Activated CD4-positive, alpha-beta T cell treated with anti-CD3 and anti-CD28 coated beads, Interleukin-2, Interleukin-4, amounts not matched to agents 100 ng/mL and 50 ng/mL, durations not matched to agents 16 hours and 8 hours (primary cell): Measurements from ENCODE around the gene SMIM43.
"Not testable (repeated sequence)": the region's sequence is repeated elsewhere in the genome, so short reads cannot be mapped to it uniquely, and the experiment has no call there.

ENCODE experiments used
- DNase-seq: peaks from one replicate; pipeline ENCODE4 v3.0.0-alpha.2; 2020; ENCODE audit warnings: low spot score

The SMIM43 gene

GRCh38 chr4:121783210-121783609 lies 18.2 kb upstream of the SMIM43 start:
- no peak for DNase-seq

GRCh38 chr4:121778991-121779628 lies 14.1 kb upstream of the SMIM43 start:
- no peak for DNase-seq

GRCh38 chr4:121777625-121778024 lies 12.7 kb upstream of the SMIM43 start:
- DNase-seq = no peak

GRCh38 chr4:121776610-121777401 lies 11.8 kb upstream of the SMIM43 start:
- DNase-seq = no peak

GRCh38 chr4:121773883-121774282 lies 8.9 kb upstream of the SMIM43 start:
- no peak for DNase-seq

GRCh38 chr4:121771869-121772268 lies 6.9 kb upstream of the SMIM43 start:
- DNase-seq = no peak

- no peak for DNase-seq
These were observed 4.4 kb upstream of the SMIM43 start for GRCh38 chr4:121769341-121769740.

- no peak for DNase-seq
These were observed 2.2 kb upstream of the SMIM43 start for GRCh38 chr4:121767166-121767565.

GRCh38 chr4:121765971-121766538 lies 1.1 kb upstream of the SMIM43 start:
- no peak for DNase-seq

- no peak for DNase-seq
These were observed 373 bp upstream of the SMIM43 start for GRCh38 chr4:121765368-121765705.

GRCh38 chr4:121764303-121764701 lies 662 bp downstream of the SMIM43 start:
- DNase-seq = no peak

- DNase-seq = no peak
These were observed 4.8 kb downstream of the SMIM43 start for GRCh38 chr4:121760205-121760604.

GRCh38 chr4:121758925-121759568 lies 5.9 kb downstream of the SMIM43 start:
- DNase-seq = no peak

GRCh38 chr4:121752142-121752541 lies 12.8 kb downstream of the SMIM43 start:
- DNase-seq = not testable (repeated sequence)

GRCh38 chr4:121749225-121749624 lies 15.7 kb downstream of the SMIM43 start:
- DNase-seq = no peak

GRCh38 chr4:121742794-121743193 lies 22.2 kb downstream of the SMIM43 start:
- no peak for DNase-seq

GRCh38 chr4:121741751-121742150 lies 23.2 kb downstream of the SMIM43 start:
- DNase-seq = no peak

GRCh38 chr4:121740796-121741409 lies 24.1 kb downstream of the SMIM43 start:
- DNase-seq = no peak

GRCh38 chr4:121739575-121739974 lies 25.4 kb downstream of the SMIM43 start:
- DNase-seq = no peak

GRCh38 chr4:121738780-121739535 lies 26.0 kb downstream of the SMIM43 start:
- DNase-seq = no peak

- DNase-seq = no peak
These were observed 27.0 kb downstream of the SMIM43 start for GRCh38 chr4:121737846-121738554.
